GM10266 (cell line): Measurements from ENCODE around the gene FCN1.
A peak's percentile ranks its signal among the peaks of the same experiment; 100 is the strongest.
"Not testable (repeated sequence)": the region's sequence is repeated elsewhere in the genome, so short reads cannot be mapped to it uniquely, and the experiment has no call there.

Experiments
- DNase-seq: peaks from one replicate; pipeline ENCODE4 v3.0.0; 2012; ENCODE audit errors: extremely low spot score
- TF ChIP-seq, protein P1 (sequence below): IDR thresholded peaks from 2 replicates; pipeline ENCODE4 v1.5.1; 2012; ENCODE audit warnings: mild to moderate bottlenecking, low read depth; ENCODE audit not compliant: control insufficient read depth, insufficient read depth; ENCODE audit errors: missing control alignments

FCN1 gene

DNA sequence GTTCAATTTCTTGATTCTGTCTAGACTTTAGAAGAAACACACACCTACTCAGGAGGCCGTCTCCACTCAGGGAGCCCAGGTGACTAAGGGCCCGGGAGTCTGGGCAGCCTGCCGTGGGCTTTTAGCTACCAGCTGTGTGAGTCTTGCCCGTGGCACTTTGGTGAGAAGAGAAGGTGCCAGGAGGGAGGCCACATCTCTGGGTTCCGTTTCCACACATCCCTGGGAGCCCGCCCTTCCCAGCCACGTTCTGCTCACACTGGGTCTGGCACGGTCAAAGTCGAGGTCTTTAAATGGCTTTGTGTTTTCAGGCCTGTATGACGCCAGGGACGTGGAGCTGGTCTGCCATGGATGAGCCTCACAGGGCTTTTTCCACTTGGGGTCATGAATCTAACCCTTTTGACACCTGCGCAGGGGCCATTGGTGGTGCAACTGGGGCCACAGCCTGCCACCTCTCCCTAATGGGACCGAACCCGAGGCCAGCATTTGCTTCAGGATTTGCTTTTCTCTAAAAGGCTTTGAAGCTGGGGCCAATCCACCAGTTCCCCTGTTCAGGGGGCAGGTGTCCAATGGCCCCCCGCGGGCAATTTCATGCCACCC is 54.3 kb downstream of the FCN1 start:
- no peak for DNase-seq
- TF ChIP-seq, protein P1, sequence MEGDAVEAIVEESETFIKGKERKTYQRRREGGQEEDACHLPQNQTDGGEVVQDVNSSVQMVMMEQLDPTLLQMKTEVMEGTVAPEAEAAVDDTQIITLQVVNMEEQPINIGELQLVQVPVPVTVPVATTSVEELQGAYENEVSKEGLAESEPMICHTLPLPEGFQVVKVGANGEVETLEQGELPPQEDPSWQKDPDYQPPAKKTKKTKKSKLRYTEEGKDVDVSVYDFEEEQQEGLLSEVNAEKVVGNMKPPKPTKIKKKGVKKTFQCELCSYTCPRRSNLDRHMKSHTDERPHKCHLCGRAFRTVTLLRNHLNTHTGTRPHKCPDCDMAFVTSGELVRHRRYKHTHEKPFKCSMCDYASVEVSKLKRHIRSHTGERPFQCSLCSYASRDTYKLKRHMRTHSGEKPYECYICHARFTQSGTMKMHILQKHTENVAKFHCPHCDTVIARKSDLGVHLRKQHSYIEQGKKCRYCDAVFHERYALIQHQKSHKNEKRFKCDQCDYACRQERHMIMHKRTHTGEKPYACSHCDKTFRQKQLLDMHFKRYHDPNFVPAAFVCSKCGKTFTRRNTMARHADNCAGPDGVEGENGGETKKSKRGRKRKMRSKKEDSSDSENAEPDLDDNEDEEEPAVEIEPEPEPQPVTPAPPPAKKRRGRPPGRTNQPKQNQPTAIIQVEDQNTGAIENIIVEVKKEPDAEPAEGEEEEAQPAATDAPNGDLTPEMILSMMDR, result no peak

DNA sequence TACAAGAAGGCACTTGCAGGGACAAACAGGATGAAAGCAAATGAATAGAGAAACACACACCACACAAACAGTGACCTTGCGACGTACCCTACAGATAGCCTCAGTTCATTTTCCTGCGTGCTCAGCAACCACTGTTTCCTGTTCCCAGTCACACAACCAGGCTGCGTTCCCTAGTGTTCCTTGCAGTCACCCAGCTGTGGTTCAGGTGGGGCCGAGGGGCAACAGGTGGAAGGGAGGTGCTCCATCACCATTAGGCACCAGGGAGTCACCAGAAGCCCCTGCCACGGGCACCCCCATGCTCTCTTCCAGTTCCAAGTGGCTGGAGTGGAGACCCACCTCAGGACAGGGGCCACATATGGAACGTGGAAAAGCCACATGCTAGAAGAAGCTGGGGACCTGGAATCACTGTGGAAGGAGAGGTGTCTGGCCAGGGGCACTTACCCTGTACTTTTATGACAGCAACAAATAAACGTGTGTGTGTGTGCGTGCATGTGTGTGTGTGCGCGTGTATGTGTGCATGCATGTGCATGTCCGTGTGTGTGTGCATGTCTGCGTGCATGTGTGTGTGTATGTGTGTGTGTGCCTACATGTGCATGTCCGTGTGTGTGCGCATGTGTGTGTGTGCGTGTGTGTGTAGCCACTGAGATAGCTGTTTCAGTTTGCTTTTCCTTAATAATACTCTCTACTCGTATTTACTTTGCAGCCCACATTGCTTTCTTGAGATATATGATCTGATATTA is 55.9 kb downstream of the FCN1 start:
- DNase-seq, result no peak
- TF ChIP-seq, protein P1, result no peak

DNA sequence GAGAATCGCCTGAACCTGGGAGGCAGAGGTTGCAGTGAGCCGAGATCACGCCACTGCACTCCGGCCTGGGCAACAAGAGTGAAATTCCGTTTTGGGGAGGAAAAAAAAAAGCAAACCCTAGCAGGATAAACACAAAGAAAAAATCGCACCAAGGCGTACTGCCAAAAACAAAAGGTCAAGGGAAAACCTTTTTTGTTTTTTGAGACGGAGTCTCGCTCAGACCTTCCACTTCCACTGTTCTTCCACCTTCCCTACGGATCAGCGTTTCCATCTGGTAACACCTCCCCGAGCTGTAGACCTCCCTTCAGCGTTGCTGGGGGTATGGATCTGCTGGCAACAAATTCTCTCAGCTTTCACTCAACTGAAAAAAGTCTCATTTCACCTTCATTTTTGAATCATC is 57.2 kb downstream of the FCN1 start:
- TF ChIP-seq, protein P1, result no peak
- no peak for DNase-seq

DNA sequence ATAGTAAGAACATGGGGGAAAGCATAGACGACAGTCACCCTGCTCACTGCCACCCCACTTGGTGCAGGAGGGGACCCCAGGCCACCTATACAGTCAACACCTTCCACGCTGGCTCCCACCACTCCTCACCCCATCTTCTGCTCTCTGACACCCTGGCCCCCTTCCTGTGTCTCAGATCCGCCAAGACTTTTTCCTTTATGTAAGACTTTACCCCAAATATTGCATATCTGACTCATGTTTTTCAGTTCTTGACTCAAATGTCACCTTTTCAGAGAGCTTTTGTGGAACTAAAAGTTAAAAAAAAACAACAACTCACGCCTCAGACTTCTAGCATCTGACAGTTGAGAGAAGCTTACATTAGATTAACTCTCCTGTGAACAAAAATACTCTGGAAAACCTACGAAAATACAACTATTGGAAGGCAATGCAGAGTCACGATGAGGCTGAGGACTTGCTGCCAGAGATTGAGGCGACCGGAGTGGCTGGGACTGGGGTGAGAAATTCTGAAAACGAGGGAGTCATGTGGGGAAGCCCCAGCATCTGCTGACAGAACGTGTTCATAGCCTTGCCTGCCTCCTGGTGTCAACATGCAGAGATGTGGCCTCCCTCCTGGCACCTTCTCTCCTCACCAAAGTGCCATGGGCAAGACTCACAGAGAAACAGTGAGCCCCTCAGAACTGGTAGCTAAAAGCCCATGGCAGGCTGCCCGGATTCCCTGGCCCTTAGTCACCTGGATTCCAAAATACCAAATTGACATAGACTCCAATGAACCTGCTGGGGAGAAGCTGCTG is 59.5 kb downstream of the FCN1 start:
- TF ChIP-seq, protein P1, result peak; percentile 66
- peak; percentile 80 for DNase-seq

DNA sequence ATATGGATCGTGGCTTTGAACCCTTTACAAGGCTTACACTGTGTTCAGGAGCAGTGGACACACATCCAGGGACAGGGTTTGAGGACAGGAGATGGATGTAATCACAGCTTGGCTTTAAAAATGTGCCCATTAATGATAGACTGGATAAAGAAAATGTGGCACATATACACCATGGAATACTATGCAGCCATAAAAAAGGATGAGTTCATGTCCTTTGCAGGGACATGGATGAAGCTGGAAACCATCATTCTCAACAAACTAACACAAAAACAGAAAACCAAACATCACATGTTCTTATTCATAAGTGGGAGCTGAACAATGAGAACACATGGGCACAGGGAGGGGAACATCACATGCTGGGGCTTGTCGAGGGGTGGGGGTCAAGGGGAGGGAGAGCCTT is 60.3 kb downstream of the FCN1 start:
- DNase-seq, result not testable (repeated sequence)

DNA sequence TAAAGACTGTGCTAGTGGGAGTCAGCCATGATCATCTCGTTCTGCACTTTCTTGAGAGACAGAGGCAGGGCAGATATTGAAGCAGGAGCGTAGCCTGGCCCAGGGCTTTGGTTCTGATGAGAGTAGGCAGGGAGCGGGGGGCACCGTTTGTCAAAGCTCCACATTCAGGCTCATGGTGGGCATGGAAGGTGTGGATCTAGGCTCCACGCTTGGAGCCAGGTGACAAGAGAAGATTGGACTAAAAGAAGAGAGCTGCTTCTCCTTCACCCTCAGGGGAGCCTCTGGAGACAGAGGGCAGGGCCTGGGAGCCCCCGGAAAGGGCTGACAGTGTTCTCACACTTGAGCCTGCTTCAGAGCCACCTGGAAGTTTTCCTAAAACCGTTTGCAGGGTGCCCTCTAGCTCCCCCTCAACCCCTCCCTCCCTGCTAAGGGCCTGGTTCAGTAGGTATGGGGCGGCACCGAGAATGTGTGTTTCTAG is 61.8 kb downstream of the FCN1 start:
- DNase-seq, result no peak
- TF ChIP-seq, protein P1, result no peak
